Measurements from ENCODE around the gene STYXL2.

GRCh38 chr1:167099851-167100250 is 6.0 kb downstream of the STYXL2 start:
- TF ChIP-seq, protein P1, sequence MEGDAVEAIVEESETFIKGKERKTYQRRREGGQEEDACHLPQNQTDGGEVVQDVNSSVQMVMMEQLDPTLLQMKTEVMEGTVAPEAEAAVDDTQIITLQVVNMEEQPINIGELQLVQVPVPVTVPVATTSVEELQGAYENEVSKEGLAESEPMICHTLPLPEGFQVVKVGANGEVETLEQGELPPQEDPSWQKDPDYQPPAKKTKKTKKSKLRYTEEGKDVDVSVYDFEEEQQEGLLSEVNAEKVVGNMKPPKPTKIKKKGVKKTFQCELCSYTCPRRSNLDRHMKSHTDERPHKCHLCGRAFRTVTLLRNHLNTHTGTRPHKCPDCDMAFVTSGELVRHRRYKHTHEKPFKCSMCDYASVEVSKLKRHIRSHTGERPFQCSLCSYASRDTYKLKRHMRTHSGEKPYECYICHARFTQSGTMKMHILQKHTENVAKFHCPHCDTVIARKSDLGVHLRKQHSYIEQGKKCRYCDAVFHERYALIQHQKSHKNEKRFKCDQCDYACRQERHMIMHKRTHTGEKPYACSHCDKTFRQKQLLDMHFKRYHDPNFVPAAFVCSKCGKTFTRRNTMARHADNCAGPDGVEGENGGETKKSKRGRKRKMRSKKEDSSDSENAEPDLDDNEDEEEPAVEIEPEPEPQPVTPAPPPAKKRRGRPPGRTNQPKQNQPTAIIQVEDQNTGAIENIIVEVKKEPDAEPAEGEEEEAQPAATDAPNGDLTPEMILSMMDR (IDR thresholded peaks at IDR 0.05), result no peak
- TF ChIP-seq ZFX (IDR thresholded peaks at IDR 0.05; ENCODE audit: borderline replicate concordance), result no peak
